GM12892 (cell line): ENCODE data around the gene OCA2.

Experiments
- POLR2A ChIP-seq: IDR thresholded peaks from 2 replicates; pipeline ENCODE4 v1.6.1; 2011; ENCODE audit warnings: low read depth, low read length, control low read depth
- POLR2AphosphoS5 ChIP-seq: IDR thresholded peaks from 2 replicates; pipeline ENCODE4 v1.6.1; 2011; ENCODE audit warnings: low read depth, low read length, control low read depth
- TAF1 ChIP-seq: IDR thresholded peaks from 2 replicates; pipeline ENCODE4 v1.6.1; 2011; ENCODE audit warnings: low read depth, mild to moderate bottlenecking, control low read depth, low read length, borderline replicate concordance

- TF ChIP-seq POLR2A (no peak), TAF1 (no peak), POLR2AphosphoS5 (no peak)
Observed at GRCh38 chr15:27821273-27821672, 277.8 kb downstream of the OCA2 start.
